RWPE2 (cell line): Measurements from ENCODE around the gene KAT8.

Experiments
- ATAC-seq: fragments of 200-7000 bp; cut with Tn5 transposase; 3 replicates; pipeline ENCODE4 v1.9.1; 2021; ENCODE audit warnings: low read depth
- DNase-seq: peaks from one replicate; pipeline ENCODE4 v3.0.0-alpha.2; 2020; ENCODE audit warnings: low spot score
- H3K27ac ChIP-seq: fragments of 450-650 bp; 2 replicates; pipeline ENCODE4 v1.5.1; 2017; ENCODE audit warnings: mild to moderate bottlenecking; ENCODE audit not compliant: poor library complexity, severe bottlenecking
- H3K27me3 ChIP-seq: fragments of 250-450 bp; sonication (Bioruptor Pico); 2 replicates; pipeline ENCODE4 v1.5.1; 2021; ENCODE audit warnings: mild to moderate bottlenecking, moderate library complexity; ENCODE audit not compliant: insufficient read depth, poor library complexity, severe bottlenecking
- H3K36me3 ChIP-seq: fragments of 250-450 bp; sonication (Bioruptor Pico); 2 replicates; pipeline ENCODE4 v1.5.1; 2020; ENCODE audit warnings: low read depth, mild to moderate bottlenecking, moderate library complexity
- H3K4me1 ChIP-seq: fragments of 250-450 bp; sonication (Bioruptor Pico); 2 replicates; pipeline ENCODE4 v1.5.1; 2021; ENCODE audit warnings: mild to moderate bottlenecking, moderate library complexity; ENCODE audit not compliant: insufficient read depth, poor library complexity, severe bottlenecking
- H3K4me3 ChIP-seq: fragments of 250-450 bp; sonication (Bioruptor Pico); 2 replicates; pipeline ENCODE4 v1.5.1; 2021; ENCODE audit warnings: mild to moderate bottlenecking, moderate library complexity; ENCODE audit not compliant: severe bottlenecking
- H3K9me3 ChIP-seq: fragments of 250-450 bp; sonication (Bioruptor Pico); 2 replicates; pipeline ENCODE4 v1.5.1; 2021; ENCODE audit warnings: mild to moderate bottlenecking, moderate library complexity; ENCODE audit not compliant: severe bottlenecking
- TF ChIP-seq, protein P1 (sequence below): fragments of 450-650 bp; IDR thresholded peaks from one replicate; pipeline ENCODE4 v1.5.1; 2017; ENCODE audit warnings: mild to moderate bottlenecking, moderate library complexity; ENCODE audit not compliant: poor library complexity, severe bottlenecking

Gene KAT8

DNA sequence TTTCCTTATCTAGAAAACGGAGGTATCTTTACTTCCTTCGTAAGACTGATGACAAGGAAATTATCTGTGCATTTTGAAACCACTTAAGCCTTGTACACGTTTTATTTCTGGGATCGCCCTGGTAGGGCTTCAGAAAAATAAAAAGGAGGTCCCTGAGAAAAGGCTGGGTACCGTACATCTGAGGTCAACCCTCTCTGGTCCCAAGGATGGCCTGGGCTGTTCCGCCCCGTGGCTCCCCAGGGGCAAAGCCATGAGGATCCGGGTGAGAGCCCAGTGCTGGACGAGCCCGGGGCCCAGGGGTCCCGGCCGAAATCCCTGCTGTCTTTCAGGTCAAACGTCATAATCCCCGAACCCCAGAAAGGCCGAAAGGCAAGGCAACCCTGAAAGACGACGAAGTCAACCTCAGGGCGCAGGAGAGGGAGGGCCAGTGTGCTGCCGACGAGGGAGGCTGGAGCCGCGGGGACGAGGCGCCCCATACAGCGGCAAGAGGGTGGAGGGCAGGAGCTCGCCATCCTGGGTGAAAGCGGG is 61.8 kb downstream of the KAT8 start:
- Histone ChIP-seq H3K27ac (peak overlapping the region; percentile 77), H3K27me3 (no peaks in the 10 kb centered on the region), H3K9me3 (no peaks in the 10 kb centered on the region), H3K4me1 (no peaks in the 10 kb centered on the region), H3K4me3 (peak overlapping the region; percentile 81), H3K36me3 (peaks cover 36% of the 10 kb centered on the region)
- DNase-seq = no peak
- peak; percentile 1; the same call in 1 of the 3 replicates for ATAC-seq
- TF ChIP-seq, protein P1, sequence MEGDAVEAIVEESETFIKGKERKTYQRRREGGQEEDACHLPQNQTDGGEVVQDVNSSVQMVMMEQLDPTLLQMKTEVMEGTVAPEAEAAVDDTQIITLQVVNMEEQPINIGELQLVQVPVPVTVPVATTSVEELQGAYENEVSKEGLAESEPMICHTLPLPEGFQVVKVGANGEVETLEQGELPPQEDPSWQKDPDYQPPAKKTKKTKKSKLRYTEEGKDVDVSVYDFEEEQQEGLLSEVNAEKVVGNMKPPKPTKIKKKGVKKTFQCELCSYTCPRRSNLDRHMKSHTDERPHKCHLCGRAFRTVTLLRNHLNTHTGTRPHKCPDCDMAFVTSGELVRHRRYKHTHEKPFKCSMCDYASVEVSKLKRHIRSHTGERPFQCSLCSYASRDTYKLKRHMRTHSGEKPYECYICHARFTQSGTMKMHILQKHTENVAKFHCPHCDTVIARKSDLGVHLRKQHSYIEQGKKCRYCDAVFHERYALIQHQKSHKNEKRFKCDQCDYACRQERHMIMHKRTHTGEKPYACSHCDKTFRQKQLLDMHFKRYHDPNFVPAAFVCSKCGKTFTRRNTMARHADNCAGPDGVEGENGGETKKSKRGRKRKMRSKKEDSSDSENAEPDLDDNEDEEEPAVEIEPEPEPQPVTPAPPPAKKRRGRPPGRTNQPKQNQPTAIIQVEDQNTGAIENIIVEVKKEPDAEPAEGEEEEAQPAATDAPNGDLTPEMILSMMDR = no peak

DNA sequence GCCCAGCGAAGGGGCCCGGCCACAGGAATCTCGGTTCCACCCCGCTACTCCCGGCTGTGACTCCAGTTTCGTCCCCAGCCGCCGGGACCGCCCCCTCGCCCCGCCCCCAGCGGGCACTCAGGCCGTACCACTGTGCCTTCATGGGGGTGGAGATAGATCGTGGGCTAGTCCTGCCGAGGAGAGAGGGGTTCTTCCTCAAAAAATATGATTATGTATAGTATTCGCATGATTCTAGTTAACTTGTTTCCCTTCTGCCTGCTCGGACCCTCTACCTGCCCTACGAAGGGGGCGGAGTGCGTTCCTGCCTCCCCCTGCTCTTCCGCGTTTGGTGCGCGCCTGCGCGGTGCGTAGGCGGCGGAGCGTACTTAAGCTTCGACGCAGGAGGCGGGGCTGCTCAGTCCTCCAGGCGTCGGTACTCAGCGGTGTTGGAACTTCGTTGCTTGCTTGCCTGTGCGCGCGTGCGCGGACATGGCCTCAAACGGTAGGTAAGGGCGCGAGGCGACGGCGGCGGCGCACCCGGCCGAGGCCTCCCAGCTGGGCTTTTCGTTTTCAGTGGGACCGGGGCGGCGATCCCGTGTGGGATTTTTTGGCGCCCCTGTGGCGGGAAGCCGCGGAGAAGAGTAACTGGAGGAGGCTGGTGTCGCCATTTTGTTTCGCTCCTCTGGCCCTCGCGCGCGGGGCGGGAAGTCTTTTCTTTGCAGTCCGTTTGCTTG is 62.4 kb downstream of the KAT8 start, which contains the start of gene FUS:
FUS (plus strand) TSS at position 393 of the 713 bp plus-strand sequence; CDS start at position 469, 76 bp downstream.
- ATAC-seq (peak; percentile 60), DNase-seq (peak; percentile 82)
- Histone ChIP-seq H3K27me3 (no peaks in the 10 kb centered on the region), H3K27ac (peak within 1 kb of the TSS; percentile 77), H3K4me3 (peak within 1 kb of the TSS; percentile 81), H3K36me3 (peaks cover 41% of the 10 kb centered on the region), H3K4me1 (no peaks in the 10 kb centered on the region), H3K9me3 (no peaks in the 10 kb centered on the region)
- TF ChIP-seq, protein P1 = no peak
